ENCODE results near the gene PITPNC1.
"Not testable (repeated sequence)": the region's sequence is repeated elsewhere in the genome, so short reads cannot be mapped to it uniquely, and the experiment has no call there.

PITPNC1 gene

GRCh38 chr17:67624886-67625656, 248.0 kb downstream of the PITPNC1 start:
- DNase-seq (ENCODE audit: low spot score): no peak

GRCh38 chr17:67625971-67626370, 248.9 kb downstream of the PITPNC1 start:
- no peak for DNase-seq (ENCODE audit: low spot score)

GRCh38 chr17:67628580-67629013, 251.5 kb downstream of the PITPNC1 start:
- no peak for DNase-seq (ENCODE audit: low spot score)

GRCh38 chr17:67629971-67630320, 252.9 kb downstream of the PITPNC1 start:
- peak; percentile 64 for DNase-seq (ENCODE audit: low spot score)

- not testable (repeated sequence) for DNase-seq (ENCODE audit: low spot score)
These were observed 253.8 kb downstream of the PITPNC1 start for GRCh38 chr17:67630836-67631235.

- no peak for DNase-seq (ENCODE audit: low spot score)
These were observed 255.1 kb downstream of the PITPNC1 start for GRCh38 chr17:67632141-67632540.

- no peak for DNase-seq (ENCODE audit: low spot score)
These were observed 256.7 kb downstream of the PITPNC1 start for GRCh38 chr17:67633751-67634211.

GRCh38 chr17:67635681-67636080, 258.6 kb downstream of the PITPNC1 start:
- DNase-seq (ENCODE audit: low spot score): no peak

GRCh38 chr17:67636312-67636711, 259.2 kb downstream of the PITPNC1 start:
- no peak for DNase-seq (ENCODE audit: low spot score)

- no peak for DNase-seq (ENCODE audit: low spot score)
These were observed 259.9 kb downstream of the PITPNC1 start for GRCh38 chr17:67636834-67637520.

- no peak for DNase-seq (ENCODE audit: low spot score)
These were observed 261.0 kb downstream of the PITPNC1 start for GRCh38 chr17:67637901-67638641.

GRCh38 chr17:67638871-67639270, 261.8 kb downstream of the PITPNC1 start:
- DNase-seq (ENCODE audit: low spot score): no peak

- DNase-seq (ENCODE audit: low spot score): no peak
These were observed 262.5 kb downstream of the PITPNC1 start for GRCh38 chr17:67639555-67639954.

GRCh38 chr17:67639979-67640378, 262.9 kb downstream of the PITPNC1 start:
- no peak for DNase-seq (ENCODE audit: low spot score)

- no peak for DNase-seq (ENCODE audit: low spot score)
These were observed 265.4 kb downstream of the PITPNC1 start for GRCh38 chr17:67642488-67642887.

GRCh38 chr17:67644061-67644460, 267.0 kb downstream of the PITPNC1 start:
- no peak for DNase-seq (ENCODE audit: low spot score)

GRCh38 chr17:67645195-67645594, 268.1 kb downstream of the PITPNC1 start:
- not testable (repeated sequence) for DNase-seq (ENCODE audit: low spot score)

GRCh38 chr17:67646472-67646871, 269.4 kb downstream of the PITPNC1 start:
- DNase-seq (ENCODE audit: low spot score): no peak

GRCh38 chr17:67647482-67647881, 270.4 kb downstream of the PITPNC1 start:
- DNase-seq (ENCODE audit: low spot score): no peak

- DNase-seq (ENCODE audit: low spot score): no peak
These were observed 271.2 kb downstream of the PITPNC1 start for GRCh38 chr17:67648032-67648905.

GRCh38 chr17:67648906-67649295, 271.8 kb downstream of the PITPNC1 start:
- not testable (repeated sequence) for DNase-seq (ENCODE audit: low spot score)

GRCh38 chr17:67649891-67650290, 272.8 kb downstream of the PITPNC1 start:
- no peak for DNase-seq (ENCODE audit: low spot score)

All from hepatic stellate cell (primary cell).